ENCODE measurements around the gene KIAA0513.

The KIAA0513 gene

DNA sequence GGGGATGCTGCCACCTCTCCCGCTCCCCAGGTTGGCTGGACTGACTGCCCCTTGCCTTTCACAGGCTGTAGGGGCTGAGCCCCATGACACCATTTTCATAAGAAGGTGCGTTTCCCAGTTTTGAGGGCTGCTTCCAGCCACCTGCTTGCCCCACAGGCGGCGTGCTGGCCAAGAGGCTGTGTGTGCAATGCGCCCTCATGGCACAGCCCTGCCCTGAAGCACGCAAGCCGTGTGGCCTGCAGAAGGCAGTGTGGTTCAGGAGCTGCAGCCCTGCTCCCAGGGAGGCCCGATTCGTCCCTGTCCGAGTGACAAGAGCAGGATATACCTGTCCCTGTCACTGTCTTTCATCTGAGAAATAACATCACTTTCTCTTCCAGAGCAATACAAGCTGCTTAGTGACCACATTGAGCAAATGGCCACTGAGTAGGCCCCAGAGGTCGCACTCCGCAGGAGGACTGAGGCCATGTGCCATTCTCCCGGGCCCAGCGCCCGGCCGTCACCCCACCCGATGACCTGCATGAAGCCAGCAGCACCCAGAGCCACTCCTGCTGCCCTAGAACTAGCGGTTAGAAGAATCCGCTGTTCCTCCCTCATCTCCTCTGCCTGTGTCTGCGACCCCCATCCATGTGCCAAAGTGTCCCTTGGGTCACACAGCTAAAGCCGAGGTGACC, 60.4 kb downstream of the KIAA0513 start:
- H3K79me2 ChIP-seq = no peaks in the 10 kb centered on the region
- H3K9me3 ChIP-seq (ENCODE audit: control insufficient read depth, low read length) = no peaks in the 10 kb centered on the region
- no peak overlapping the region for H3K4me3 ChIP-seq (ENCODE audit: low read depth, low read length)
- peaks cover 4% of the 10 kb centered on the region for H3K4me1 ChIP-seq
- H3K27me3 ChIP-seq (ENCODE audit: control insufficient read depth, insufficient read depth, low read length) = no peaks in the 10 kb centered on the region
- H2AFZ ChIP-seq = no peak overlapping the region
- no peak overlapping the region for H3K4me2 ChIP-seq (ENCODE audit: low read length)
- H3K27ac ChIP-seq = no peak overlapping the region
- H3K9ac ChIP-seq = no peak overlapping the region
- TF ChIP-seq, protein P1, sequence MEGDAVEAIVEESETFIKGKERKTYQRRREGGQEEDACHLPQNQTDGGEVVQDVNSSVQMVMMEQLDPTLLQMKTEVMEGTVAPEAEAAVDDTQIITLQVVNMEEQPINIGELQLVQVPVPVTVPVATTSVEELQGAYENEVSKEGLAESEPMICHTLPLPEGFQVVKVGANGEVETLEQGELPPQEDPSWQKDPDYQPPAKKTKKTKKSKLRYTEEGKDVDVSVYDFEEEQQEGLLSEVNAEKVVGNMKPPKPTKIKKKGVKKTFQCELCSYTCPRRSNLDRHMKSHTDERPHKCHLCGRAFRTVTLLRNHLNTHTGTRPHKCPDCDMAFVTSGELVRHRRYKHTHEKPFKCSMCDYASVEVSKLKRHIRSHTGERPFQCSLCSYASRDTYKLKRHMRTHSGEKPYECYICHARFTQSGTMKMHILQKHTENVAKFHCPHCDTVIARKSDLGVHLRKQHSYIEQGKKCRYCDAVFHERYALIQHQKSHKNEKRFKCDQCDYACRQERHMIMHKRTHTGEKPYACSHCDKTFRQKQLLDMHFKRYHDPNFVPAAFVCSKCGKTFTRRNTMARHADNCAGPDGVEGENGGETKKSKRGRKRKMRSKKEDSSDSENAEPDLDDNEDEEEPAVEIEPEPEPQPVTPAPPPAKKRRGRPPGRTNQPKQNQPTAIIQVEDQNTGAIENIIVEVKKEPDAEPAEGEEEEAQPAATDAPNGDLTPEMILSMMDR (IDR thresholded peaks at IDR 0.05) = no peak
- H3K36me3 ChIP-seq (ENCODE audit: control insufficient read depth, insufficient read depth, low read length) = no peaks in the 10 kb centered on the region

- Histone ChIP-seq H3K36me3 (ENCODE audit: control insufficient read depth, insufficient read depth, low read length) (no peaks in the 10 kb centered on the region), H3K9ac (no peak overlapping the region), H3K4me2 (ENCODE audit: low read length) (no peak overlapping the region), H3K27me3 (ENCODE audit: control insufficient read depth, insufficient read depth, low read length) (no peaks in the 10 kb centered on the region), H3K4me3 (ENCODE audit: low read depth, low read length) (no peak overlapping the region), H3K9me3 (ENCODE audit: control insufficient read depth, low read length) (no peaks in the 10 kb centered on the region), H3K79me2 (no peaks in the 10 kb centered on the region), H3K27ac (no peak overlapping the region), H2AFZ (no peak overlapping the region), H3K4me1 (peaks cover 4% of the 10 kb centered on the region)
- TF ChIP-seq, protein P1 (IDR thresholded peaks at IDR 0.05) = no peak
Measured at GRCh38 chr16:85088570-85089199, 61.1 kb downstream of the KIAA0513 start.

- Histone ChIP-seq H3K4me3 (ENCODE audit: low read depth, low read length) (no peak overlapping the region), H3K9ac (no peak overlapping the region), H3K79me2 (no peaks in the 10 kb centered on the region), H3K36me3 (ENCODE audit: control insufficient read depth, insufficient read depth, low read length) (no peaks in the 10 kb centered on the region), H3K27ac (no peak overlapping the region), H3K4me2 (ENCODE audit: low read length) (no peak overlapping the region), H3K27me3 (ENCODE audit: control insufficient read depth, insufficient read depth, low read length) (no peaks in the 10 kb centered on the region), H2AFZ (no peak overlapping the region), H3K9me3 (ENCODE audit: control insufficient read depth, low read length) (no peaks in the 10 kb centered on the region), H3K4me1 (peaks cover 4% of the 10 kb centered on the region)
- TF ChIP-seq, protein P1 (IDR thresholded peaks at IDR 0.05) = no peak
Measured at GRCh38 chr16:85089525-85089924, 61.9 kb downstream of the KIAA0513 start.

DNA sequence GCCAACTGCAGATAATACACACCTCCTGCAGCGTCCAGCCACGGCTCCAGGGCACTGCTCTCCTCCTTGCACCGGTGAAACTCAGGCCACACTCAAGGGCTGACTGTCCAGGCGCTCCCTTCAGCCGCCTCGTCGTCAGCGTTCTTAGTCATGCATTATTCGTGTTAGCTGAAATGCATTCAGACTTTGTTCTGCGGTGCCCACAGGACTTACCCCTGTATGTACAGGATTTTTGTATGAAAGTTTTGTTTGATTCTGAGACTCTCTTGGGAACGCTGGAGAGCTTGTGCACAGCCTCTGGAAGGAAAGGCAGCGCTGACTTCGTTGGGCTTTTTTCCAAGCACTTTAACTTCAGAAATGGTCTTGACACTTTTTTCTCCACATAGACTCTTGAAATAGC, 62.6 kb downstream of the KIAA0513 start:
- Histone ChIP-seq H2AFZ (no peak overlapping the region), H3K27ac (no peak overlapping the region), H3K4me2 (ENCODE audit: low read length) (no peak overlapping the region), H3K4me1 (peaks cover 2% of the 10 kb centered on the region), H3K4me3 (ENCODE audit: low read depth, low read length) (no peak overlapping the region), H3K79me2 (no peaks in the 10 kb centered on the region), H3K36me3 (ENCODE audit: control insufficient read depth, insufficient read depth, low read length) (no peaks in the 10 kb centered on the region), H3K9me3 (ENCODE audit: control insufficient read depth, low read length) (no peaks in the 10 kb centered on the region), H3K27me3 (ENCODE audit: control insufficient read depth, insufficient read depth, low read length) (no peaks in the 10 kb centered on the region), H3K9ac (no peak overlapping the region)
- TF ChIP-seq, protein P1 (IDR thresholded peaks at IDR 0.05) = no peak
